ENCODE measurements around the gene HTRA3.

The HTRA3 gene

GRCh38 chr4:8247047-8247930 is 22.3 kb upstream of the HTRA3 start:
- no peak for DNase-seq (ENCODE audit: low spot score)

- DNase-seq (ENCODE audit: low spot score), result no peak
Observed at GRCh38 chr4:8248091-8248490, 21.5 kb upstream of the HTRA3 start.

DNA sequence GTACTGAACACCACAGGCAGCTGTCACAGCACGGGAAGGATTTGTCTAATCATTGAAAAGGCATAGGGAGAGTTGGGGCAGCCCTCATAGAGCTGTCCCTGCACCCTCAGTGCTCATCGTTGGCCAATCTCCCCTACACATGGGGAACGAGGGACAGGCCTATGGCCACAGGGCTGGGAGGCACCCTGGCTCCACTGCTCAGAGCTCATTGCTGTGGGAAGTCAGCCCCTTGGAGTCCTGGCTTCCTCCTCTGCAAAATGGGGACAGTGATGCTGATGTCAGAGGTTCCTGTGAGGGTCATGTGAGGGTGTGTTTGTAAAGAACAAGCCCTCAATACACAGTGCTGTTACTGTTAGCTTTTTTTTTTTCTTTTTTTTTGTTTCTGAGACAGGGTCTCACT is 19.3 kb upstream of the HTRA3 start:
- DNase-seq (ENCODE audit: low spot score), result no peak

DNA sequence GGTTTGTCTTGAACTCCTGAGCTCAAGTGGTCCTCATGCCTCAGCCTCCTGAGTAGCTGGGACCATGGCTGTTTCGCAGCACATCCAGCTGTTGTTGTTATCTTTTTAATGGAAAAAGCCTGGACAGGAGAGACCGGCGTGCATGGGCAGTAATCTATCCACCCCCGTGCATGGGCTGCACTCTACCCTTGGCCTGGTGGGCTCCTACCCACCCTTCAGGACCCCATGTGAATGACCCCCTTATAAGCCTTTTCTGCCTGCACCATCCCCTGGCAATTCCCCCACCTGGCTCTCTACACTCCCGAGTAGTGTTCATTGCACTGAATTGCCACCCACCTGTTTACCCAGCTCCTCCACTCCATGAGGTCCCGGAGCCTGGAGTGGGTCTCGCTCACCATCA is 18.9 kb upstream of the HTRA3 start:
- DNase-seq (ENCODE audit: low spot score), result no peak

GRCh38 chr4:8251110-8251883 is 18.3 kb upstream of the HTRA3 start:
- DNase-seq (ENCODE audit: low spot score), result no peak

DNA sequence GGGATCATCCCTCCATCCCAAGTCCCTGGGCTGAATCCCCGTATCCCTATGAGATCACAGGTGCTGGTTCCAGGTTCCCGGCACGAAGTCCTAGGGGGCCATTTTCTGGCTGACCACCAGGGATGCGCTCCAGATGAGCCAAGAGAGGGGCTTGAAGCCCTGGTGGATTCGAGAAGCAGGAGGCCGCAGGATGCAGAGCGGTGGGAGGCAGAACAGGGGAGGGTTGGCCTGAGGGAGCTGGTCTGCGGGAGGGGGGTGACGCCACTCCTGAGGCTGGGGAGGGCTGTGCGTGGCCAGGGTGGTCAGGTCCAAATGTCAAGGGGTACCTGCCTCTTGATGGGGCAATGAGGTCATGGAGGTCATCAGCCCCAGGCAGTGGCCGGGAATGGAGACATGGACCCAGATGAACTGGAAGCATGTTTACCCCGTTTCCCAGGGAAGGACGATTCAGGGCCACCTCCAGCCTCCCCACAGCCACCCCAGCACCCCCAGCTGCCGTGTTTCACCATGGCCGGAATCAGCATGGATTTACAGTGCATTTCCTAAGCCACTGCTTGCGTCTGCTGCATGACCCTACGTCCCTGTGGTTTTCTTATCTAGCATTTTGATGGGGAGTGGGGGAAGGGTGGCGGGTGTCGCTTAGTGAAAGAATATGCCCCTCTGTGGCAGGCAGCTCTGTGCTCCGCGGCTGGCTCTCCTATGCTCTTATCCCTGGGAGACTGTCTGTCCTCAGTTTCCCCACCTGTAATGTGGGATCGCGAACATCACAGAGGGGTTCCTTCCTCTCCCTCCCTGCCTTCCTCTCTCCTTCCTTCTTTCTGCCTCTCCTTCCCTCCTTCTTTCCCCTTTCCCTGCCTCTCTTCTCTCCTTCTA is 17.0 kb upstream of the HTRA3 start:
- DNase-seq (ENCODE audit: low spot score), result no peak

GRCh38 chr4:8254076-8254475 is 15.5 kb upstream of the HTRA3 start:
- DNase-seq (ENCODE audit: low spot score), result no peak

- no peak for DNase-seq (ENCODE audit: low spot score)
Observed at GRCh38 chr4:8255698-8256441, 13.7 kb upstream of the HTRA3 start.

DNA sequence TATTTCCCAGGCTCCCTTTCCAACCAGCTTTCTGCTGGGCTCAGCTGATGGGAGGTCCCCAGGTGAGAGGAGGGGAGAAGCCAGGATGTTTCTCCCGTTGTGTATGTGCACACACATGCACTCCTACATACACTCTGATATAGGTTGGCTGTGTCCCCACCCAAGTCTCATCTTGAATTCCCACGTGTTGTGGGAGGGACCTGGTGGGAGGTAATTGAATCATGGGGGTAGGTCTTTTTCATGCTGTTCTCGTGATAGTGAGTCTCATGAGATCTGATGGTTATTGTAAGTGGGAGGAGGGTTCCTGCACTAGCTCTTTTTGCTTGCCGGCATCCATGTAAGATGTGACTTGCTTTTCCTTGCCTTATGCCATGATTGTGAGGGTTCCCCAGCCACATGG is 11.7 kb upstream of the HTRA3 start:
- no peak for DNase-seq (ENCODE audit: low spot score)

DNA sequence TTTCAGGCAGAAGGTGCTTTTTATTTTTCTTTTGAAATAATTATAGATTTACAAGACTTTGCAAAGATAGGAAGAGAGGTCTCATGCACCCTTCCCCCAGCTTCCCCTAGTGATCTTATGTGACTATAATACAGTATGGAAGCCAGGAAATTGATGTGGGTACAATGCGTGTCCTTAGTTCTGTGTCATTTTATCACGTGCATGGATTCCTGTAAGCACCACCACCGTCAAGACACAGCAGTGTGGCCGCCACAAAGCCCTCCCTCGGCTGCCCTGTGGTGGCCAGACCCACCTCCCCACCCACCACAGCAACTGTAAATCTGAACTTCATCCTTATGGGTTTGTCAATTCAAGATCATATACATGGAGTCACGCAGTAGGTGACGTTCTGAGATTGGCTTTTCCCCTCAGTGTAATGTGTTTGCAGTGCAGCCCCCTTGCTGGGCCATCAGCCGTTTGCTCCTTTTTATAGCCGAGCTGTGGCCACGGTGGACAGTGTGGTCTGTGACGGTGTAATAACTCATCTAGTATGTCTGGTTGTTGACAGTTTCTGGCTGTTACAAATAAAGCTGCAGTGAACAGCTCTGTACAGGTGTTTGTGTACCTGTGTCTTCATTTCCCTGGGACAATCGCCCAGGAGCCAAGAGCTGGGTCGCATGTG is 10.9 kb upstream of the HTRA3 start:
- DNase-seq (ENCODE audit: low spot score), result no peak

DNA sequence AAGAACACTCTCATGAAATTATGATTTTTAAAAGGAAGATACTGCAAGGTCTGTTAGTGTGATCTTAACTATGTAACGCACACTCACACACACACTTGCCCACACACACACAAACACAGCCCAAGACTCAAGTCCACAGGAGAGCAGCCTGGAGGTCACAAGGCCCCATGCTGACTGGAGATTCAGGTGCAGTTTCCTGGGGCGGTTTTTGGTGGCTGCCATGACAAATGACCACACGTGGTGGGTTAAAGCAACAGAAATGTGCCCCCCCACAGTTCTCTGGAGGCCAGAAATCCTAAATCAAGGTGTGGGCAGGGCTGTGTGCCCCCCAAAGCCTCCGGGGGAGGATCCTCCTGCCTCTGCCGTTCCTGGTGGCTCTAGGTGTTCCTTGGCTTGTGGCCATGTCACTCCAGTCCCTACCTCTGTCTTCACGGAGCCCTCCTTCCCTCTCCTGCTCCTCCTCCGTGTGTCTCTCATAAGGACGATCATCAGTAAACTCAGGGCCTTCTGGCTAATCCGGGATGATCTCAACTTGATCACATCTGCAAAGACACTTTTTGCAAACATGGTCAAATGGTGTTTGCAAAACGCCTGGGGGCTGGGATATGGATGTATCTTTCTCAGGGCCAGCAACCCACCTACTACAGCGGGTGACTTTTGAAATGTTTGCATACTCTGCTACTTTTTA is 9.7 kb upstream of the HTRA3 start:
- DNase-seq (ENCODE audit: low spot score), result no peak

DNA sequence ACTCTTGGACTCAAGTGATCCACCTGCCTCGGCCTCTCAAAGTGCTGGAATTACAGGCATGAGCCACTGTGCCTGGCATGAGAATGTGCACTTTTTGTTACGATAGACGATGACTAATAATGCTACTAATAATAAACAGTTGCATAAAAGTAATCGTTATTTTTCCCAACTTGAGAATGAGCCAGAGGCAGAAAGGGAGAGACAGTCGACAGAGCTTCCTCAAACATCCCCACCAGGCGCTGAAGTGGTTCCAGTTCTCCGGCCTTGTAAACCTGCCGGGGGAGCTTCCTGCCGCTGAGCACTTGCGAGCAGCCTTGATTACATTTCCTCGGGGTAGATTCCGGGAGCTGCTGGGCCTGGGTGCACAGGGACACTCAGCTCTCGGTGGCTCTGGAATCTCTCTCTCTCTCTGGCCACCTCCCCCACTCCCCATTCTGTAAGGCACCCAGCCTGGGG is 8.9 kb upstream of the HTRA3 start:
- no peak for DNase-seq (ENCODE audit: low spot score)

GRCh38 chr4:8261851-8262535 is 7.6 kb upstream of the HTRA3 start:
- no peak for DNase-seq (ENCODE audit: low spot score)

GRCh38 chr4:8262637-8263322 is 6.8 kb upstream of the HTRA3 start:
- DNase-seq (ENCODE audit: low spot score), result no peak

GRCh38 chr4:8263397-8263796 is 6.2 kb upstream of the HTRA3 start:
- no peak for DNase-seq (ENCODE audit: low spot score)

DNA sequence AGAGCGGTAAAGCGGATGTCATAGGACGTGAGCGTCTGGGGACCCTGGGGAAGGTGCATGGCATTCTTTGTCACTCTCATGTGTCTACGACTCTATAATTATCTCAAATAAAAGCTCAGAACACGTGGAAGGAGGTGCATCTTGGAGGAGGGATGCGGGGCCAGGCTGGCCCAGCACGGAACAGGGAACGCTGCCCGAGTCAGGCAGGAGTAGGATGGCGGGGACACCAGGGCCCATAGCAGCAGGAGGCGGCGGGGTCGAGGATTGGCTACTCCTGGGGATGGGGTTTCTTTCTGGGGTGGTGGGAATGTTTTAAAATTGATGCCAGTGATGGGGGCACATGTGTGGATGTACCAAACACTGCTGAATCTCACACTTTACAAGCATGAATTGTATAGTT is 5.4 kb upstream of the HTRA3 start:
- no peak for DNase-seq (ENCODE audit: low spot score)

DNA sequence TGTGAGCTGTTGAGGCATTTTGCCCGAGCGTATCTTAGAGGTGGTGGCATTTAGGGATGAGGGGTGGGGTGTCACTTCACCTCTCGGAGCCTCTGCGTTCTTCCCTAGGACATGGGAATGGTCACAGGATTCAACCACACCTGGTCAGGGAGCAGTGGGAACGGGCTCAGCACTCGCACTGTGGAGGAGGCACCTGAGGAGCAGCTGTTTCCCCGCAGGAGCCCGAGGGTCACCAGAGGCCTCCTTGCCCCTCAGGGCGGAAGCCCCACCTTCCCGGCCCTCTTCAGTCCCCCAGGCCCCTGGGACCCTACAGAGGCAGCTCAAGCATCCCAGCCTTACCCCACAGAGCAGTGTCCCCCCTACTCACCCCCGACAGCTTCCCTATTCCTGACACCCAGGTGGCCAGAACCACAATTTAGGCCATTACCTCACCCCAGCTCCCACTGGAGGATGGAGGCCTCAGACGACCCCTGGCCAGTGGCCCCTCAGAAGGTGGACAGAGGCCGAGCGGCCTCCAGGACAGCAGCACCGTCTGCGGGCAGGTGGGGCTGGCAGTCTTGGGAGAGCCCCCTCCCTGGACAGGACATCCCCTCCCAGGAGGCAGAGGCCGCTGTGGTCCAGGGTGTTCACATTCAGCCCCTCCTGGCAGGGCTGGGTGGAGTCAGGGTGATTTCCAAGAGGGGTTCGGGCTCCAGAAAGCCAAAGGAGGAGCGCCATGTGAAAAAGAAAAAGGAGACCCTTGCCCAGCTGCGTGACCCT is 4.2 kb upstream of the HTRA3 start:
- no peak for DNase-seq (ENCODE audit: low spot score)

GRCh38 chr4:8266088-8266487 is 3.5 kb upstream of the HTRA3 start:
- no peak for DNase-seq (ENCODE audit: low spot score)
